Measurements from ENCODE around the gene ANKRD13A.

- TF ChIP-seq CTCF (IDR thresholded peaks at IDR 0.05) (no peak), POLR2A (IDR thresholded peaks at IDR 0.05) (no peak), EP300 (IDR thresholded peaks at IDR 0.05) (no peak)
Measured at GRCh38 chr12:110007881-110008280, 8.7 kb downstream of the ANKRD13A start.

All from tibial nerve (tissue), 4 donors.